GM19238 (cell line): ENCODE data around the gene AGER.

Source experiments
- DNase-seq: peaks from one replicate; pipeline ENCODE4 v3.0.0; 2011; ENCODE audit warnings: low spot score; ENCODE audit not compliant: insufficient read length

Gene AGER

DNA sequence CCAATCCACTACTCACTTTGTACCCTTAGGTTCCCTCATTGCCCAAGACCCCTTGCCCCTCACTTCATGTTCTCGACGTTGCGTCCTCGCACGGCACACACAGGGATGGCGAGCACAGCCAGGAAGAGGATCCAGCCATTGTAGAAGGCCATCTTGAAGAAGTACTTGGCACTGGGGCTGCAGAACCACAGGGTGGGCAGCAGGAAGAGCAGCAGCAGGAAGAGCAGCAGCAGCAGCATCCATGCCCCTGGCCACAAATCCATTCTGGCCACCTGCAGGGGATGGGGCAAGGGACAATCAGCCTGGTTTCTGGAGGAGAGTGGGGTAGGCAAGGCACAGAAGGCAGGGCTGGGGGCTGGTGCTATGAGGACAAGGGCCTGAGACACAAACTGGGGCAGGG lies 12.8 kb downstream of the AGER start:
- DNase-seq, result no peak

DNA sequence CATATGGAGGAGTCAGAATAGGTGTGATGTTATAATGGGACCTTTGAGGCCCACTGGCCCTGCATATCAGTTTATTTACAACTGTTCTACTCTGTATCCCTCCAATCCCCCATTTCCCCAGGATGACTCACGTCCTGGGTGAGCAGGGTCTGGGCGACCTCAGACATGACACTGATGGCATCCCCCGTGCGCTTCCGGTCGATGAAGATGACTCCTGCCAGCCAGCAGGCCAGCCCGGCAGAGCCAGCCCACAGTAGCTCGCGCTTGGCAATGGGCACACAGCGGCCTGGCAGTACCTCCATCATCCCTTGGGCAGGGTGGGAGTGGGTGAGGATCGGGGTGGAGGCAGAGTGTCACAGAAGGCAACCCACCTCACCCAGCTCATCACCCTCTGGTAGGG lies 13.8 kb downstream of the AGER start:
- no peak for DNase-seq

DNA sequence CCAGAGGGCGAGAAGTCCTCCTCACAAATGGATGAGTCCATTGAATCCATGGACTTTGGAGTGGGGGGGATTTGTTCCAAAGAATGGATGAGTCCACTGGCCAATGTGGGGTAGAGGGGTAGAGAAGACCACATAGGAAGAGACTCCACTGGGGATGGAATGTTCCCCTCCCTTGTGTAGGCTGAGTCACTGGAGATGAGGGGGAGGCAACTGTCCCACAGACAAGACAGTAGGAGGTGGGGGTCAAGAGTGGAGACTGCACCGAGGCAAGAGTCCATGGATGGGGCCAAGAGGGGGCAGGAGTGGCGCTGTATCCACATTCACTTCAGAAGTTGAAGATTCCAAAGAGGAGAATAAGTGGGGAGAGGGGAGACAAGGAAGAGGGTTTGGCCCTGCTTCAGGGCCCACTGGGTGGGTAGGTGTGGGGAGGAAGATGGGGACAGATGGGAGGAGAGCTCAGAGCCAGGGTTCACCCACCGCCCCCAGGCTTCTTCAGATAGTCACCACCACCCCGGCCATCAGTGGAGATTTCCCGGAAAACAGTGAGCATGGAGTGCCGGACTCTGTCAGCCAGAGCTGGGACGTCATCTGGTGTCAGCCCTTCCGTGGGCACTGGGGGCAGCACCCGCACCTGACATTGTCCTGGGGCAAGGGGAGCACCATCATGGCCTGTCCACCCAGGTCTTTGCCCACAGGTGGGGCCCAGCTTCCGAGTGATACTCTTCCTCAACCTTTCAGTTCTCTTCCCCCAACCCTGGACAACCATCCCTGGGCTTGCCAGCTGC lies 15.1 kb downstream of the AGER start:
- DNase-seq, result no peak

DNA sequence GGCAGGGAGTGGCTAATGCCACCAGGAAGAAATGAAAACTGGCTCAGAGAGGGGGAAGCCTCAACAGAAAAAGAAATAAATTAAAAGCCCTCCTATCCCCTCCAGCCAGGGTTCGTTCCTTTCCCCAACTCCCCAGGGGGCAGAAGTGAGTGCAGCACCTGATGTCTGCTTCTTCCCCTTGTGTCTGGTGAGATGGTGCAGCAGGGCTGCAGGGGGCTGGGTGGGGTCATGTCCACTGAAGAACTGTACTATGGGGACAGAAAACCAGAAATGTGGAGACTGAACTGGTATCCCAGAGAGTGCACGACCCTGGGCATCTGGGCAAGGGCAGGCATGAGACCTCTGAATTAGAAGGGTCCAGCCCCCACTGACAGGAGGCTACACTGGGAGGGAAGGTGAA lies 15.7 kb downstream of the AGER start:
- no peak for DNase-seq

GRCh38 chr6:32167761-32168262 lies 16.2 kb downstream of the AGER start:
- DNase-seq, result no peak

DNA sequence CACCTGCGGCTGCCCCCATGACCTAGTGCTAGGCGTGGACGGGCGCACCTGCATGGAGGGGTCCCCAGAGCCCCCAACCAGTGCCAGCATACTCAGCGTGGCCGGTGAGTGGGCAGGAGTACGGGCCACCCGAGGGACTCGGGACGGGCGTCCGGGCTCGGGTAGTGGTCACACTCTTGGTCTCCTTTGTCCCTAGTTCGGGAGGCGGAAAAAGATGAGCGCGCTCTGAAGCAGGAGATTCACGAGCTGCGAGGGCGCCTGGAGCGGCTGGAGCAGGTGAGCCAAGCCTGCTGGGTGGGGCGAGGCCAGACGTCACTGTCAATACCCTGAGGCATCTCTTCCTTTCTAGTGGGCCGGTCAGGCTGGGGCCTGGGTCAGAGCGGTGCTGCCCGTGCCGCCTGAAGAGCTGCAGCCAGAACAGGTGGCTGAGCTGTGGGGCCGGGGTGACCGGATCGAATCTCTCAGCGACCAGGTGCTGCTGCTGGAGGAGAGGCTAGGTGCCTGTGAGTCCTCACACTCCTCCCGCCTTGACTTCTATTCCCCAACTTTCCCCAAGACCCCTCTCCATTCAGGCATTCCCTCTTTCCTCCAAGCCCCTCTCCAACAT lies 16.8 kb downstream of the AGER start:
- no peak for DNase-seq

DNA sequence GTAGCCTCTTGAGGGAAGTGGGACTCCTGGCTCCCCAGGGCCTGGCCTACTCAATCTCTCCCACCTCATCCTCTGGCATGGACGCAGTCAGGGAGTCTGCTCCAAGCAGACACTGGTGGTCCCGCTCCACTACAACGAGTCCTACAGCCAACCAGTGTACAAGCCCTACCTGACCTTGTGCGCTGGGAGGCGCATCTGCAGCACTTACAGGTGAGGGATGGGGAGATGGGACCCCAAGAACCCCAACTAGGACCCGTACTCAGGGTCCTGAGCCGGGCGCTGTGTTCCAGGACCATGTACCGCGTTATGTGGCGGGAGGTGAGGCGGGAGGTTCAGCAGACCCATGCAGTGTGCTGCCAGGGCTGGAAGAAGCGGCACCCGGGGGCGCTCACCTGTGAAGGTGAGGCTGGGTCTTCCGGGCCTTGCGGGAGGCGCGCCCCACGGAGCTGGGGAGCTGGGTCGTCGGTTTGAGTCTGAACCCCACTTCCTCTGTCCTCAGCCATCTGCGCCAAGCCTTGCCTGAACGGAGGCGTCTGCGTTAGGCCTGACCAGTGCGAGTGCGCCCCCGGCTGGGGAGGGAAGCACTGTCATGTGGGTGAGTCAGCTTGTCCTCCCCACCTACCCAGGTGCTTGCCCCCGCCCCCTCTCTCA lies 17.5 kb downstream of the AGER start:
- no peak for DNase-seq

- DNase-seq, result no peak
Measured at GRCh38 chr6:32164295-32164694, 19.8 kb downstream of the AGER start, which contains the start of gene EGFL8. Gene EGFL8 (plus strand): TSS chr6:32164595. CDS start chr6:32166166, 1,571 bp downstream.

DNA sequence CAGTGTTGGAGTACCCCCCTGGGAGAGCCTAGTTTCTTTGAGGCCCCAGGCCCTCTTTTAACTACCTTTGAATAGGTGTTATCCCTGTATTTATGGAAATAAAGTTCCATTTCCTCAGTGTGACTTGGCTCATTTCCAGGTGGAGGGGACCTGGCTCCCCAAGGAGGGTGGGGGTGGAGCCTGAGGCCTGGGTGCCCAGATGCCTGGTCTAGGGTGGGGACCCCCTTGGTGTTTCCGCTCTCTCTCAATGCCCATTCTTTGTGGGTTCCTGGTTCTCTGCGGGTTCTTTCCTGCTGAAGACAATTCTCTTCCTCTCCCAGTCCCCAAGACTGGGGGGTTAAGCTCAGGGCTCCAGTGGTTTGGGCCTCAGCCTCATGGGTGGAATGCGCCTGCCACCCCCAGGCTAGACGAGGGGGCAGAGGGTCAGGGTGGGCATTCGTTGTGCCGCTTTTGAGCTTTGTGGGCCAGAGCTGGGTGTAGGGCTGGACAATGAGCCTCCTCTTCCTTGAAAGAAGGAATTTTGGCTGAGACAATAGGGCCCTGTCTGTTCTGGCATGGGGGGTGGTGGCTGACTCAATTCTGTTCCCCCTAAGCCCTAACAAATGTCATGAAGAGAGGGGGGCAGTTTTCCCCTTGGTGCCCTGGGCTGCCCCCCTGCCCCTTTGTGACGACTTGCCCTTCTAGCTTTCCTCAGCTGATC lies 20.3 kb downstream of the AGER start:
- no peak for DNase-seq

- DNase-seq, result no peak
Measured at GRCh38 chr6:32158052-32158451, 26.0 kb downstream of the AGER start.

GRCh38 chr6:32156891-32157290 lies 27.2 kb downstream of the AGER start:
- DNase-seq, result no peak

- peak; percentile 87 for DNase-seq
Measured at GRCh38 chr6:32154514-32155161, 29.4 kb downstream of the AGER start.

GRCh38 chr6:32153564-32154513 lies 30.2 kb downstream of the AGER start, which contains the start of gene PPT2:
Gene PPT2 (plus strand): TSS chr6:32154141. CDS start chr6:32154595, 454 bp downstream.
- peak; percentile 58 for DNase-seq

GRCh38 chr6:32152769-32153563 lies 31.1 kb downstream of the AGER start:
- no peak for DNase-seq

DNA sequence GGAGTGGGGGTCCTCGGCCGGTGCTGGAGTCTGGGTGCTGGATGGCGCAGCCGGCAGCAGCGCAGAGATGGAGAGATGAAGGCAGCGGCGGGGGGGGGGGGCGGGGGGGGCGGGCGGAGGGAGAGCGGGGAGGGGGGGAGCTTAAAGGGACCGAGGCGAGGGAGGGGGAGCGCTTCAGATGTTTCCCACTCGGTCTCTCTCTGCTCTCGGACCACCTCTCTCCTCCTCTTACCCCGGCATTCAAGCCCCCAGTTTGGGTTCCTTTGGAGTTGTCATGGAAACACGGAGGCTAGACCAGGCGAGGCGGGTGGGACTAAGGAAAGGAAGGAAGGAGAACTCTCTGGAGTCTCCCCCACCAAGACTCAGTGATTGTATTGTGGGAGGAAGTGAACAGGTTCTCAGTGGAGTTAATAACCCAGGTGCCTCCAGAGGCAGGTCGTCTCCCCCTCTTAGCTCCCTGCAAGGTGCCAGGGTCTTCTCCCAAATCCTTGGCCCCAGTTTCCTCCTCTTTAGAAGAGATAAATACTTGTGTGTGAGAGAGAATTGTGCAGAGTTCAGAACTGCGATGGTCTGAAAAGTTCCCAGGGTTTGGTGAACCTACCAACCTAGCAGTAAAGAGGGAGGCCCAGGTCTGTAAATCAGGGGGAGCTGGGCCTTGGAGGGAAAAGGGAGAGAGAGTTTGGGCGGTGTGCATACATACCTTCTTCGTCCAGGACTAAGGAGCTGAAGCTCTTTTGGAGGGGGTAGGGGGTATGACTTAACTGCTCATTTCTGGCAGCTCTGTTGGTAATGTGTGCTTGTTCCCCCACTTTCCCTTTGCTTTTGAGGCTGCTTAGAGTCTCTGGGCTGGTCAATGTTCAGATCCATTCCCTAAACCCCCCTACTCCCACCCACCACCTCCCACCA lies 31.9 kb downstream of the AGER start, which contains the start of gene PRRT1:
Gene PRRT1 (minus strand): TSS at position 77 of the 906 bp plus-strand sequence. CDS start 112 bp downstream, outside the sequence.
- no peak for DNase-seq

DNA sequence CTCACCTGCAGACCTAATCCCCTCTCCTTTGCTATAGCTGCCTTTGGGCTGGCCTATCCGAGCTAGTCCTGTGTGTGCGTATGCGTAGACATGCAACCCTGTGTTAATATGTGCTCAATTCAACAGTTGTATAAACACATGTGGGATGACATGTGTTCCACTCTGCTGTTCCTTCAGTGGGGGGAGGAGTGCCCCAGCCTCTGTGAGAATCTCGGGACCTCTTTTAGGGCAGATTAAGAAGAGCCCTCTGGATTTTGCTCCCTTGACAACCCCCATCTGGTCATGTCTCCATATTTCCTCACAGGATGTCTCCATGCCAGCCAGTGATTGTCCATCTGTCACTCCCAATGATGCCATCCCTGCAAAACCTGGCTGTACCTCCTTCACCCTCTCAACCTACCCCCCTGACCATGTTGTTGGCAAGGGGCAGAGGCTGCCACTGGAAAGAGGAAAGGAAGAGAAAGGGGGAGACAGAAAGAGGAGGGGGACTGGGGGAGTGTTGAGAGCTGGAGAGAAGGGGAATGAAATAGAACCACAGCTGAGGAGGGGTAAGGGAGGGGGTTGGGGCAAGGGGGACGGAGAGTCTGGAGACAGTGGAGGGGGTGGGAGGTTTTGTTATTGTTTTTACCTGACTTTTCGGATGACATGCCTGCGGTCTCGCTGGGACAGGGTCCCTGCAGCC lies 32.7 kb downstream of the AGER start:
- DNase-seq, result no peak
